NCI-H146 (cell line): ENCODE data around the gene TMEM141.
A peak's percentile ranks its signal among the peaks of the same experiment; 100 is the strongest.
"Not testable (repeated sequence)": the region's sequence is repeated elsewhere in the genome, so short reads cannot be mapped to it uniquely, and the experiment has no call there.

Experiments
- DNase-seq: peaks from one replicate; lab custom pipeline; 2025; lab: John Stamatoyannopoulos, UW

TMEM141 gene

DNA sequence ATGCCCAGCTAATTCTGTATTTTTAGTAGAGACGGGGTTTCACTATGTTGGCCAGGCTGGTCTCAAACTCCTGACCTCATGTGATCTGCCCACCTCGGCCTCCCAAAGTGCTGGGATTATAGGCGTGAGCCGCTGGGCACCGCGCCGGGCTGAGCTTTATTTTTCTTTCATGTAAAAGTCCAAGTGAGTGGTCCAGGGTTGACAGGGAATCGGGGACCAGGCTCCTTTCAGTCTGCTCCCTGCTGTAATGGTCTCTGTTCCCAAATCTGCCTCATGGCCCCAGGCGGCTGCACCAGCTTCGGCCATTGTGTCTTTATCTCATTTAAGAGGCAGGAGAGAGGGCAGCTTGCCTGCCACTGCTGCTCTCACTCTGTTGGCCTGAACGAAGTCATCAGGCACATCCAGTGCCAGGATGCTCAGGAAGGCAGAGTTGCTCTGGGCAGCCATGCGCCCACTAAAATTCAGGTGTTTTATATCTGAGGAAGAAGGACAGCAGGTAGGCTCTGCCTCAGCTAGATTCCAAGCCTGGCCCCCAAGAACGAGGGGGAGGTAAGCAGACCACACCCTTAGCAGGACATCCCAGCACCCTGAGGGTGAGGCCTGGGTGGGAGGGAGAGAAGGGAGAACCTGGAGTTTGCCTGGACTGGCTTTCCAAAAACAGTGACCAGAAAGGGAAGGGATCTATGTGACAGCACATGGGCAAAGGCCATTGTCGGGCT is 3.3 kb downstream of the TMEM141 start:
- DNase-seq, result no peak

- DNase-seq, result no peak
These were observed 3.8 kb downstream of the TMEM141 start for GRCh38 chr9:136795000-136795348.

GRCh38 chr9:136796238-136796774 is 5.2 kb downstream of the TMEM141 start, which contains the start of gene CCDC183:
Gene CCDC183, plus strand, starts transcription at chr9:136796338. Its CDS starts 60 bp downstream, at chr9:136796398.
- no peak for DNase-seq

DNA sequence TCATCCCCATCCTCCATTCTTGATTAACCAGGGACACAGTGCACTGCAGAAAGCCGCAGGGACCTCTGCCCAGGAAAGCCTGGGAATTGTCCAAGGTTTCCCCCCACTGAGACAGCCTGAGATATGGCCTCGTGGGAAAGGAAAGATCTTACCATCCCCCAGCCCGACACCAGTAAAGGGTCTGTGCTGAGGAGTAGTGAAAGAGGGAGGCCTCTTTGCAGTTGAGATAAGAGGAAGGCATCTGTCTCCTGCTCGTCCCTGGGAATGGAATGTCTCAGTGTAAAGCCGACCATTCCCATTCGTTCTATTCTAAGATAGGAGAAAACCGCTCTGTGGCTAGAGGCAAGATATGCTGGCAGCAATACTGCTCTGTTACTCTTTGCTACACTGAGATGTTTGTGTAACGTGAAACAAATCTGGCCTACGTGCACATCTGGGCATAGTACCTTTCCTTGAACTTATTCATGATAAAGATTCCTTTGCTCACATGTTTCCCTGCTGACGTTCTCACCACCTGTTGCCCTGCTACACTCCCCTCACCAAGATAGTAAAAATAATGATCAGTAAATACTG is 5.7 kb downstream of the TMEM141 start:
- not testable (repeated sequence) for DNase-seq

DNA sequence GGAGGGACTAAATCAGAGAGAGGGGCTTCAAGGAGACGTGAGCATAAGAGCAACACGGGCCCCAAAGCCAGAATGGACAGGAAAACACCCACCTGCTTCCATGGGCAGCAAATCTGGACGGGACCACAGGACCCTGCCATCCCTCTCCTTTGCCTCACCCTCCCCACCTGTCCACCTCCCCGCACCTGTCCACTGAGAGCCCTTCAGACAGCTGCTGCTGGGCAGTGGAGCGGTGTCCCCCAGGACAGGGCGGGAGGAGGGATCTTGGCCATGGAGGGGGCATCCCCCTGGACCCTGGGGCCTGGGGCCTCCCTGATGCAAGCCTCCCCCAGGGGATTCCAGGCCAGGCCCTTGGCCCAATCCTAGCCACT is 7.5 kb downstream of the TMEM141 start:
- no peak for DNase-seq

DNA sequence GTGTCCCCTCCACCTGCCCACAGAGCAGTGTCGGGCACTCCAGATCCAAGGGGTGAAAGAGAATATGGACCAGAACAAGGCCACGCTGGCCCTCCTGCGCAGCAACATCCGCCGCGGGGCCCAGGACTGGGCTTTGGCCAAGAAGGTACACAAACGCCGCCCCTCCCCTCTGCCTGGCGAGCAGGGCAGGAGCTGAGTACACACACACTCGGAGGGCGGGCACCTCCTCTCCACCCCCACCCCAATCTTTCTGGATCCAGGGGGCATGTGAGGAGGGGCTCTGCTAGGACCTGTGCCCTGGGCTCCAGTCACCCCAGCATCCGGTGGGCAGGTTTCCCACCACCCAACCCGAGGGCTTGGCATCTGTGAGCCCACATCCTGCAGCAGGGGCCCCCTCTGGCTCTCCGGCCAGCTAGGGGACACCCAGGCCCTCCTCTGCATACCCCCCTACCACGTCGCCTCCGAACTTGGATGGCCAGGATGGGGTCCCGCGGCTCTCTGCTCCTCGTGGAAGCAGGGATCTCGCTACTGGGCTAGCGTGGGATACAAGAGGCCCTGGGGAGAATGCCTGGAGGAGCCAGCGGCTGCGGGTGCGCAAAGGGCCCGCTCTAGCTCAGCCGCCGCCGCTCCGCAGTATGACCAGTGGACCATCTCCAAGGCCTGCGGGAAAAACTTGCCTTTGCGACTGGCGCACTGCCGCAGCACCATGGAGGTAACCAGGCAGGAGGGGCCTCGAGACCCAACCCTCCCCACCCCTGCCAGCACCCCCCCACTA is 8.1 kb downstream of the TMEM141 start:
- DNase-seq, result peak; percentile 62

- peak; percentile 92 for DNase-seq
These were observed 8.9 kb downstream of the TMEM141 start for GRCh38 chr9:136799854-136800657.

DNA sequence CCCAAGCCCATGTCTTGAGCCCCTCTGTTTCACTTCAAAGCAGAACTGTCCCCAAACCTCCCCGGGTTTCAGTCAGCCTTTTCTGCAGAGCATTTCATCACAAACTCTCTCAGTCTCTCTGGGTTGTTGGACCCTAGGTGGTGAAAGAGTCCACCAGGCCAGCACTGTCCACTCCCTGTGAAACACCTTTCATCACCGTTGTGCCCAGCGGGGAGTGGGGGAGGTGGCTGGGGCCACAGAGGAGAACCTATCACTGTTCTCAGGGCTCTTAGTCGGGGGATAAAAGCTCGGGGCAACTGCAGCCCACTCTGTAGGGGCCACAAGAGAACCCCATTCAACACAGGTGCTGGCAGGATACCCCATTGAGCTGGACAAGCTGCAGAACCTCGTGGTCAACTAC is 11.2 kb downstream of the TMEM141 start:
- DNase-seq, result no peak

GRCh38 chr9:136803009-136803550 is 11.9 kb downstream of the TMEM141 start:
- DNase-seq, result not testable (repeated sequence)

DNA sequence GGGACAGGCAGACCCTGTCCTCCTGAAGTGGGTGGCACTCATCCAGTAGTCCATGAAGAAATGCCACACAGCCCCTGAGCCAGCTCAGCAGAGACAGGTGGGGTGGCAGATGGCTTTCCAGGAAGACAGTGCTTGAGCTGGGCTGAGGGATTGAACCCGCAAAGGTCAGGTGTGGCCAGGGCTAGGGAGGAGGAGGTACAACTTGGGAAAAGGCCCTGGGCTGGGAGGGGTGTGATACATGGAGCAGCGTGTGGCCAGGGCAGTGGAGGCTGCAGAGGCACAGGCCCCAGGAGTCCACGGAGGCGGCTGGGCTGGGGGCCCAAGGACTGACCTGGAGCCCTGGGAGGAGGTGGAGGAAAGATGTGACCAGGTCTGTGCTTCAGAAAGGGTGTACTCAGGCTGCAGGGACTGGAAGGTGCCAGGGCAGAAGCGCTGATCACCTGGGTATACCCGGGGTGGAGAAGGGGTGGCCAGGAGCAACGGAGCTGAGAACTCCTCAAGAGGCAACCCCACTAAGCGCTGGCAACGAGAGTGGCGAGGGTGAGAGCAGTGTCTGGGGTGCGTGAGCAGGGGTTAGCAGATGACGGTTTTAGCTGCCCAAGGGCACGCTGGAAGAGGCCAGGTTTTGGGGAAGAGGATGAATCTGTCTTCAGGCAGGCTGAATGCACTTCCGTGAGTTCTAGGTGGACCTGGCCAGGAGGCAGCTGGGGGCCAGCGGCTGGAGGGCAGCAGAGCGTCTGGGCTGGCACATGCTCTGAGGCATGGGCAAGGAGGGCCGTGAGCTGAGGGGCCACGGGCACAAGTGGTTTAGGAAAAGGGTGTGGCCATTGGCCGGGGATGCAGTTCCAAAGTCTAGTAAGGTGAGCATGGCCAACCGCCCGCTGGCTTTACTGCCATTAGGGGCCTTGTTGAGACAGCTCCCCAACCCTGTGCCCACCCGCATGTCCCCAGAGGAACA is 12.7 kb downstream of the TMEM141 start:
- no peak for DNase-seq

GRCh38 chr9:136804509-136805206 is 13.5 kb downstream of the TMEM141 start:
- DNase-seq, result no peak

- no peak for DNase-seq
These were observed 14.1 kb downstream of the TMEM141 start for GRCh38 chr9:136805207-136805740.

DNA sequence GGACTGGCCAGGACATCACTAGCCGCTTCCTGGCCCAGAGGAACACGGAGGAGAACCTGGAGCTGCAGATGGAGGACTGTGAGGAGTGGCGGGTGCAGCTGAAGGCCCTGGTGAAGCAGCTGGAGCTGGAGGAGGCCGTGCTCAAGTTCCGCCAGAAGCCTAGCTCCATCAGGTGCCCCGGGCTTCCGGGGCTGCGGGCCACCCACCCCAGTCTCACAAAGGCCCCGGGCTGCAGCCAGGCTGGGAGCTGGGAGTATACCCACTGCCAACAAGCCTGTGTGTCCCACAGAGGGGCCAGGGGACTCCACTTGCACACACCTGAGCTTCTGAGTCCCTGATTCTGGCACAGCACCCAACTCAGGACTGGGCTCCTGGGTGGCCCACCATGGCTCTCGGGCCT is 14.9 kb downstream of the TMEM141 start:
- no peak for DNase-seq

DNA sequence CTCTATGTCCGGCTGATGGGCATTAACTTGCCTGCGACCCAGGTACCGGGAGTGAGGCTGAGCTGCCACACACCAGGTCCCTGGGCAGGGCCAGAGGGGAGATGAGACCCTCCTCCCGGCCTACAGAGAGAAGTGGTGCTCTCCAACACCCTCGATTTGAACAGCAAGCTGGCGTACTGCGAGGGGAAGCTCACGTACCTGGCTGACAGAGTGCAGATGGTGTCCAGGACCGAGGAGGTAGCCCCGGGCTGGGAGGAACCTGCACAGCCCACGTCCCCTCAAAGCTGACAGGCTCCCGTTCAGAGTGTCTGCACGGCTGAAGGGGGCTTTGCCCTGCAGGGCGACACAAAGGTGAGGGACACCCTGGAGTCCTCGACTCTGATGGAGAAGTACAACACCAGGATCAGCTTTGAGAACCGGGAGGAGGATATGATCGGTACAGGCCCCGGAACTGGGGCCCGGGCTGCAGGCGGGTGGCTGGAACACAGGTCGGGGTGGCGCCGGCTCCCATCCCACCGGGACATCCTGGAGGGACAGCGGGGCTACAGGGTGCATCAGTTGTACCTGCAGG is 15.6 kb downstream of the TMEM141 start:
- no peak for DNase-seq

GRCh38 chr9:136807281-136808074 is 16.3 kb downstream of the TMEM141 start, which contains the start of gene RABL6:
Gene RABL6, plus strand, starts transcription at chr9:136807948. Its CDS starts 249 bp downstream, at chr9:136808197.
- DNase-seq, result peak; percentile 72

- DNase-seq, result peak; percentile 13
These were observed 17.1 kb downstream of the TMEM141 start for GRCh38 chr9:136808075-136808805.

DNA sequence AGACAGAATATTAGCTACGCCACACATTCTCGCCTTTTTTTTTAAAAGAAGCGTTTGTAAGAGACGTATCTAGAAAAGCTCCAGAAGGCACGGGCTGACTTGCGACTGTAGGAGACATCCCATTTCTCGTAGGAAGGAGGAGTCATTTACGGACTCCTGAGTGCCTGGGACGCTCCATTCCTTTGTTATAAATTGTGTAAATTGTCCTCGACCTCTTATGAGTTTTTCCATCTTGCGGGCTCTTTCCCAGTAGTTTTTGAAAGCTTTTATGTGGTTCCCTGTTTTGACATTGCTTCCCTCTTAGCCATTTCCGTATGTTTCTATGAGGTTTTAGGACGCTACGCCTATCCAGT is 17.6 kb downstream of the TMEM141 start:
- no peak for DNase-seq
